DMS114 treated with DMSO at 0.1 percent for 48 hours (cell line): ENCODE measurements around the gene IFT80.
A peak's percentile ranks its signal among the peaks of the same experiment; 100 is the strongest.

Source experiments
- DNase-seq: peaks from one replicate; lab custom pipeline; 2025; ENCODE audit not compliant: unreplicated experiment; lab: John Stamatoyannopoulos, UW

Gene IFT80

DNA sequence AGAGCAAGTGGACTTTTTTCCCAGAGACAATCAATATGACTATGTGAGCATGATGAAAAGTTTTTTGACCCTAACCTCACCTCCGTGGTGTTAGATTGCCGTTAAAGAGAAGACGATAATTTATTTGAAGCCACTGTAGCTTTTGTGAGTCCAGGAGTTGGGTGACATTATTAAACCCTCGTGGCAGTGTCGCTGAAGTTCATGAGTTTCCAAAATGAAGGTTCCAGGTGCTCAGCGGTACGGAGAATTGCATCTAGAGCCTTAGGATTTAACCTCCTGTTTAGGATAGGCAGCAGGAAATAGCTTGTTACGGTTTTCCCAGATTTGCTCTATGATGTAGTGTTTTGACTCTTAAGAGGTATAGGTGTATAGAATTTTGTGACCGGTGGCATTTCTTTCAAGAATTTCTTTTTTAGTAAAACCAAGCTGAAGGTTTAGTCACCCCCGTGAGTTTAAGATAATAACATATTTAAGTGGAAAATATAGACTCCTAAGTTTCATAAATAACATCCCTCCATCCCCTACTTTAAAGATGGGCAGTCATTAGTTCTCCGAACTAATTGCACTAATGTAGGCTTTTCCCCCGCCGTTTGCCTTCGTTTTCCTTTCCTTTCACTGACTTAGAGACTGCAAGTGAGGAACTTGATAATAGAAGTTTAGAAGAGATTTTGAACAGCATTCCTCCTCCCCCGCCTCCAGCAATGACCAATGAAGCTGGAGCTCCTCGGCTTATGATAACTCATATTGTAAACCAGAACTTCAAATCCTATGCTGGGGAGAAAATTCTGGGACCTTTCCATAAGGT lies 2.5 kb upstream of the IFT80 start:
- peak; percentile 24 for DNase-seq

DNA sequence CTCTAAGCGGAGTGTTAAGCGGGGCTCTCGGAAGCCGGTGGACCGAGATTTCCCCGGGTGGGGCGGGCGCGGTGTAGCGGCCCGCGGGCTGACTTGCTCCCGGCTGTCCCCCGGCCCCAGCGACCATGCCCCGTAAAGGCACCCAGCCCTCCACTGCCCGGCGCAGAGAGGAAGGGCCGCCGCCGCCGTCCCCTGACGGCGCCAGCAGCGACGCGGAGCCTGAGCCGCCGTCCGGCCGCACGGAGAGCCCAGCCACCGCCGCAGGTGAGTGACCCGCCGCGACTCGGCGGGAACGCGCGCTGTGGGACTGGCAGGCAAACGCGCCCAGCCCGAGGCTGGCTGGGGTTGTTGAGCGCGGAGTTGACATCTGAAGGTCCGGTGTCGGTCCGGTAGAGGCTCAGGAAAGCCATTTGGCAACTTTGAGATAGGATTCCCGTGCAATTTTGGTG lies 1.7 kb upstream of the IFT80 start:
- DNase-seq: no peak

DNA sequence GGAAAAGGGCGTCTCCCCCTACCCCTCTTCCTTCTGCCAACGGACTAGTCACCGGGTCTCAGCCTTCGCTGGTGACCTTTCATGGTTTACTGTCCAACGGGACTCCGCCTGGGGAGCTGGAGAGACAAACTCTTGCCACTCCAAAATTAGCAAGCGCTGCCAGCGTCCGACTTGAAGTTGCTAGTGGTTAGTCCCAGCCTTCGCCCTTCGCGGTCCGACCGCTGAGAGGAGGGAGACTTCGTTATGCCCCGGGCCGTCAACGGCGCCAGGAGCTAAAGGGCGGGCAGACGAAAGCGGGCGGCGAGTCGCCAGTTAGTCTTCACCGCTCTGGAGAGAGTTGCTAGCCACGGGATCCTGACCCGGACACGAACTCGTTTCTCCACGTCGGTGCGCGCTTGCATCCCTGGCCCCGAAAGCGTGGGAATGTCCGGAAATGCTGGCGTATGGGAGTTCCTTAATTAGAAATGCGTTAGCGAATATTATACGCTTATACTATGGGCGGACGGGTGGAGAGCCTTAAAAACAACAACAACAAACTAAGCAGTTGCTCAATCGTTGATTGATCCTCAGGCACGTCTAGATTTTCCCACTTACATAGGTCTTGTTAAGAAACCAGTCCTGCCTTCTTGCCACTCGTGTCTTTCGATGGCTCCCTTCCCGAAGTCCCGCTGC lies 1.1 kb upstream of the IFT80 start:
- no peak for DNase-seq

DNA sequence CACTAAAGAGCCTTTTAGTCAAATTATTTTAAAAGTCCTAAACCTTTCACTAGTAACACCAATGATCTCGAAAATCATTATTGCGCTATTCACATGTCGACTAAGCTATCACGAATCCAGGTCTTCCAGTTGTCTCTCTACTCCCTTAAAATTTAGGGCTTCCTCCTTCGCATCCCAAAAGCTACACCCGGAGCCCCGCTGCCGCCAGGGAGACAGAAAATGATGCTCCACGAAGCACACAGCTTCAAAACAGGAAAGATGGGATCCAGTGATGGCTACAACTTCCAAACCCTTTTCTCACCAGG lies 253 bp downstream of the IFT80 start:
- DNase-seq: no peak

DNA sequence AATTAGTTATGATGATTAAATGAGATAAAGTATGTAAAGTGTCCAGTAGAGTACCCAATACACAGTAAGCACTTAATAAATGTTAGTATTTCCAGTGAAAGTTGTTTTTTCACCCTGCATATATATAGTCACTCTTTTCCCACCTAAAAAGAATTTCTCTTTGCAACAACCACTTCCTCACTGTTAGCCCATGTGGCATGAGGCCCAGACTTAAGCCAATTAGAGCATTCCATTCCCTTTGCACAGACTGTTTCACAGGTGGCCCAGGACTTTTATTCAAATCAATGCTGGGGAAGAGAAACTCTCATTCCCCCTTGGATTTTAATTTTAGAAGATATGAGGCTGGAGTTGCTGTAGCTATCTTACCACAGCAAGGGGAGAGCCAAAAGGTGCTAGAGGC lies 3.7 kb downstream of the IFT80 start:
- DNase-seq: no peak

DNA sequence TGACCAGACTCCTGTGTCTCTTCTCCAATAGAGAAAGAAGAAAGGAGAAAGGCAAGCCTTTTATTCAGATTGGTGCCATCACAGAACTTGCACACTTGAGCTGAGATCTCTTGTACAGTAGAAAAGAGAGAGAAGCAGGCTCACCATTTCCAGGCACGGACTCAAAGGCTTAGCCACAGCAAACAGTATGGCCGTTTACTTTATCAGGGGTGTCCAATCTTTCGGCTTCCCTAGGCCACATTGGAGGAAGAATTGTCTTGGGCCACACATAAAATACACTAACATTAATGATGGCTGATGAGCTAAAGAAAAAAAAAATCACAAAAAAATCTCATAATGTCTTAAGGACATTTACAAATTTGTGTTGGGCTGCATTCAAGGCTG lies 5.0 kb downstream of the IFT80 start:
- DNase-seq: no peak

DNA sequence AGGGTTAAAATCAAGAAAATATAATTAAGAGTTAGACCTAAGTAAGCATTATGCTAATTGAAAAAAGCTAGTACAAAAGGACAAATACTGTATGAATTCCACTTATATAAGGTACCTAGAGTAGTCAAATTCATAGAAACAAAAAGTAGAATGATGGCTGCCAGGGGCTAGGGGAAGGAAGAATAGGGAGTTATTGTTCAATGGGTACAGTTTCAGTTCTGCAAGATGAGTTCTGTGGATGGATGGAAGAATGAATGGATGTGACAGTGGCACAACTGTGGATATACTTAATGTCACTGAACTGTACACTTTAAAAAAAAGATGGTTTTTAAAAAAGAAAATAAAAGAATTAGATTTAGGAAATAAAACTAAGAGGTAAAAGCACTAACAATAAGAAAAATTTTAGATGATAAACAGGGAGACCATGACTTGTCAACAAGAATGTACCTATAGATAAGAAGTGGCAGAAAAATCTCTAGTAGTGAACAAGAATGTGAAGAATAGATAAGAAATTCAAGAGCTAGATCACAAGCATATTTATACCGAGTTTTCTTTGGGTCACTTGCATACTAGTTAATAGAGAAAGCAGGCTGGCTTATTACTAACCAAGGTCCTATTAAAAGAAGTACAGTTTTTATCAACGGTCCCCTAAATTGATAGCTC lies 5.5 kb downstream of the IFT80 start:
- DNase-seq: no peak

DNA sequence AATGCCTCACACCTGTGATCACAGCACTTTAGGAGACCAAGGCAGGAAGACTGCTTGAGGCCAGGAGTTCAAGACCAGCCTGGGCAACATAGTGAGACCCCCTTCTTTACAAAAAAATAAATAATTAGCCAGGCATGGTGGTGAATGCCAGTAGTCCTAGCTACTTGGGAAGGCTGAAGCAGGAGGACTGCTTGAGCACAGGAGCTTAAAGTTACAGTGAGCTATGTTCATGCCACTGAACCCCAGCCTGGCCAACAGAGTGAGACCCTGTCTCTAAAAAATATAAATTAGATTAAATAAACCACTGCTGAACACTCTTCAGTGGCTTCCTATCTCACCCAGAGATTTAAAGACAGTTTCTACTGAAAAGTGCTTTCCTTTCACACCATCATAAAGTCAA lies 6.2 kb downstream of the IFT80 start:
- DNase-seq: no peak

DNA sequence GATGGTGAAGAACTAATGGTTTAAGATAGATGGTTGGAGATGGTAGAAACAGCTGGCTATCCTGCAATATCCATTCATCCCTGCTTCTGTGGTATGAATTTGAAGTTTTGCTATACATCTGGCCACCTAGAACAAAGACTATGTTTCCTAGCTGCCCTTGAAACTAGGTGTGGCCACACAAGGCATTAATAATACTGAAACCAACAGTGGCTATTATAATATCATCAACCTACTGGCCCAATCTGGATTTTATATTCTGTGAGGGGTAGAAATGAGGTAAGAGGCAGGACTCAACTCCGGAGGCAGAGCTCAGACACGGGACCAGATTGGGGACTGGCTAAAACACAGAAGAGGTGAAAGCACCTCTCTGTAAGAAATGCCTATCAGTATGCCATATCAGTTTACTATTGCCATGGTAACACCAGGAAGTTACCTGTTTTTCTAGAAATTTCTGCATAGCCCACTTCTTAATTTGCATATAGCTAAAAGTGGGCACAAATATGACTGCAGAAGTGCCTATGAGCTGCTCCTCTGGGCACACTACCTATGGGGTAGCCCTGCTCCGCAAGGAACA lies 8.4 kb downstream of the IFT80 start:
- DNase-seq: no peak

DNA sequence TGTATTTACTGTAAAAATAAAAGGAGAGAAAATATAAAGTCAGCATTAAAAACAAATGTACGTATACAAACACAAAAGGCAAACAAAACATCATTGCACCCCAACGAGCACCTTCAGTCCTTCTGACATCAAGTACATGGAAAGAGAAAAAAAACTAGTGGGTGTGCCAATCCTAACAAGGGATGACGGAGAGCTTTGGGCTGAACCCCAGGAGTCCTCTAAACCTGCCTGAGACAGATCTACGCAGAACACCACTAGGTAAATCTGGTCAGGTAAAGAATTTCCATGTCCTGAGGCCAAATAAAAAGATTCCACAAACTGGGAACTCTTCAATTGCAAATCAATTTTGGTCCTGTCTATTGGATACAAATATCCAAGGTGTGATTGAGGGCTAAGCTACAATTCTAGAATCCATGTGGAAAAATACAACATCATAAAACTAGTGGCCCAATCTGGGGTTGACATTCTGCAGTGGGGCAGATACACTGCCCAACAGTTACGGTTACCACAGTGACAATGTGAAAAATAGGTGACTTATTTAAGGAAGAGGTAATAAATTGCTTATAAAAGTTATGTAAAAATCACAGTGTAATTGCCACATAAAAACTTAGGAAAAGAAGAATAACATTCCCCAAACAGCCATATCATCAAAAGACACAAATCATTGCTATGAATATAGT lies 14.2 kb downstream of the IFT80 start:
- no peak for DNase-seq

DNA sequence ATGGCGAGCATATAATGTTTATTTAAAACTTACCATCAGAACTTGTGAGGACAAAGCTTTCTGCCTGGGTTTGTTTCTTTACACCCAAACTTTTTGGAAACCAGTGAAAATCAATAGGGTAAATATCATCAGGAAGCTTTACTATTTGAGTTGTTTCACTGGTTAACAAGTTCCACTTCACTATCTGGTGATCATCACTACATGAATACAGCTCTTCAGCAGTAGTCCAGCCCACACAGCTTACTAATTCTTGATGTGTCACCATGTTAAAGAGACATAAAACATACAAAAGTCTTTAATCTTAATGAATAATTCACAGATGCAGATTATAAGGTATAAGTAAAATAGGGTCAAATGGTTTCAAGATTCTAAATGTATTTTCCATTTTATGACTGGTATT lies 17.6 kb downstream of the IFT80 start:
- no peak for DNase-seq

DNA sequence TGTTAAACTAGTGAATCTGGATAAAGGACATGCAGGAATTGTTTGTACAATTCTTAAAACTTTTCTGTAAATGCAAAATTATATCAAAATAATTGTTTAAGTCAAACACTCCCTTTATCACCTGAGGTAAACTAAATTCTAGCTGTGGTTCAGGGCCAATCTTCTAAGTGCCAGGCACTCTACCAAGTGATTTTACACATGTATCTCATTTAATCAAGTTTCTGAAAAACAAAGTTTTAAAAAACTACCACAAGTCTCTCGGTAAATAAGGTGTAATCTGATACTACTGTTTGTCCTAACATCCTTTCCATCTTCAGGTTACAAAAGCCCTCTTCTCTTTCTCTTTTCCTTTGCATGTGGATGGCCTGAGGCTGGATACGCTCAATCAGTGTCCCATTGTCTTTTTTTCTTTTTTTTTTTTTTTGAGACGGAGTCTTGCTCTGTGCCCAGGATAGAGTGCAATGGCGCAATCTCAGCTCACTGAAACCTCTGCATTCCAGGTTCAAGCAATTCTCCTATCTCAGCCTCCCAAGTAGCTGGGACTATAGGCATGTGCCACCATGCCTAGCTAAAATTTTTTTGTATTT lies 19.3 kb downstream of the IFT80 start:
- no peak for DNase-seq

DNA sequence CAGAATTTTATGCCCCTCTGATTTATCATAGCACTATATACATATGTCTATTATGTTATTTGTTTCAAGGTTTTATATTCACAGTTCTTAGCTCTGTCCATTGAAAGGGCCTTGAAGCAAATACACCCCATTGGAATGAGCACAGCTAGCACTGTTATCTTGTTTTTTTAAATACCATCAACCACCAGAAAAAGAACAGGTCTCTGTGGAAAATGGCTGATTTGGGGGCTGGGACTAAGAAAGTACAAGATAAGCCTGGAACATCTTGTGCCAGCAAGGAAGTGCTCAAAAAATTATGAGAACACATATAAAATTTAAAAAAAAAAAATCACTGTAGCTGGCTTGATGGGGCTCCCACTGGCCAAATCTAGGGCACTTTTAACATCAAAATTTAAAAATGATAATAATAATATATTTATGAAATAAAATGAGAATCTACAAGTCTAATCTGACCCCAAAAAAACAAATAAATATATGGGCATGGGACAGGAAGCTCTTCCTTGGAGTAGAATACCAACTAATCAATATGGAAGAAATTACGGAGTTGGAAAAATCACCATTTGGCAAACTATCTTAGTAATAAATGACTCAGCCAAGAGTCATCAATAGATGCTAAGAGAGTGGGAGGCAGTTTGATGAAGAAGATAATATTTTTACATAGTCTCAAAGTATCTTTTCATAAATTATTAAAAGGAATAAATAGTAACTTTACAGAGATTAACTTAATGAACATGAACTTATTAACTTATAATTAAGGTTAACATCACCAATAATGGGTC lies 20.5 kb downstream of the IFT80 start:
- no peak for DNase-seq

DNA sequence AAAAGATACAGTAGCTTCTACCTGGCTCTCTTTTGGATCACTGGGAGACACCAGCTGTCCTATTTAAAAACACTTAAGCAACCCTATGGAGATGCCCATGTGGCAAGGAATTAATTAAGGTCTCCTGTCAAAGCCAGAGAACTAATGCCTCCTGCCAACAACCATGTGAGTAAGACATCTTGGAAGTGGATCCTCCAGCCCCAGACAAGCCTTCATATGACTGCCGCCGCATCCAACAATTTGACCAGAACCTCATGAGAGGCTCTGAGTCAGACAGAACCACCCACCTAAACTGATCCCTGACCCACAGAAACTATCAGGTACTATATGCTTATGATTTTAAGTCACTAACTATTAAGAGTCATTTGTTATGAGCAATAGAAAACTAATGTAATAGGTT lies 22.3 kb downstream of the IFT80 start:
- DNase-seq: no peak

DNA sequence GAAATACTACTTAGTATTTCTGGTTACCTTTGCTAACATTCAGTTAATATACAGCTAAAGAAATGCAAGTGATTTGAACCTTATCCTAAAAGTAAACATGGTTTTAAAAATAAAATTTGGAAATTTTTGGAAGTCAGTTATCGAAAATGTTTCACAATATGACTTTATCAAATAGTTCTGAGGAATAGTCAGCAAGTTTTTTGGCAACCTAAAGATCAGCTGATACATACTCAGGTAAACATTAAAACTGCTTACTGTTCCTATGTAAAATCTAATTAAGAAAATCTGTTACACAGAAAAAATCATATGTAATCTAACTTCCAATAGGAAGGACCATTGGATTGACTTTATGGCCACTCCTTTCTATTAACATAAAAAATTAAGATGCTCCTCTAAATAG lies 24.1 kb downstream of the IFT80 start:
- no peak for DNase-seq

DNA sequence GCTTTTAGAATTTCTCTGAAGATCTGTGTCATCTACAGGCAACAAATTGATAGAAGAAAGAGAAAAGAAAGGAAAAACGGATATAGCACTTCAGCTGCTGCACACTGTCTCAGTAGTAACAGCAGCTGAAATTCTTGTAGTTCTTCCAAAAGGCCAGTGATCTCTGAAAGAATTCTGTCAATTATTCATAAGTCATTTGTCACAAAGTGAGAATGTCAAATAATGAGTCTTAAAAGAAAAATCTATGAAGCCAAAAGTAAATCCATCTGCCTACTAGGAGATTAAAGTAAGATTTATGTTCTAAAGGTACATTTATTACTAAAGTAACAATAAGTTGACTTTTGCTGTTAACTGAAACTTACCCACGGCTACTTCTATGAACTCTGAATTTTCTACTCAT lies 24.6 kb downstream of the IFT80 start:
- DNase-seq: no peak

DNA sequence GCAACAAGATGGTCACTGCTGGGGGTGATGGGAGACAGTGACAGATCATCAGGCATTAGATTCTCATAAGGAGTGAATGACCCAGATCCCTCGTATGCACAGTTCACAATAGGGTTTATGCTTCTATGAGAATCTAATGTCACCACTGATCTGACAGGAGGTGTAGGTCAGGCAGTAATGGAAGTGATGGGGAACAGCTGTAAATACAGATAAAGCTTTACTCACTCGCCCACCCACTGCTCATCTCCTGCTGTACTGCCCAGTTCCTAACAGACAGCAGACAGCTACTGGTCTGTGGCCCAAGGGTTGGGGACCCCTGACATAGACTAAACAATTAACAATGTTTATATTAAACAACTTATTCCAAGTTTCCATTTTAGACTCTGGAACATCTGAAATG lies 25.4 kb downstream of the IFT80 start:
- DNase-seq: no peak

DNA sequence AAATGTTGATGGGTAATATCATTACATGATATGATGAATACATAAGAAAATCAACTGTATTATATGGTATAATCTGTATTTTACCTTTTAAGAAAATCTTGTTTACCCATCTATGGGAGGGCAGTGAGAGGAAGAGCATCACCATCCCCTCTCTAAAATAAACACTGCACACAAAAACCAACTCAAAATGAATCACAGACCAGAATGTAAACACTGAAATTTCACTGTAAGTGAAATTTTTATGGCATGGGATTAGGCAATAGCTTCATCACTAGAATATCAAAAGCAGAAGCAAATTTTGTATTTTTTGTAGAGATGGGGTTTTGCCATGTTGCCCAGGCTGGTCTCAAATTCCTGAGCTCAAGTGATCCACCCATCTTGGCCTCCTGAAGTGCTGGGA lies 26.2 kb downstream of the IFT80 start:
- DNase-seq: no peak

DNA sequence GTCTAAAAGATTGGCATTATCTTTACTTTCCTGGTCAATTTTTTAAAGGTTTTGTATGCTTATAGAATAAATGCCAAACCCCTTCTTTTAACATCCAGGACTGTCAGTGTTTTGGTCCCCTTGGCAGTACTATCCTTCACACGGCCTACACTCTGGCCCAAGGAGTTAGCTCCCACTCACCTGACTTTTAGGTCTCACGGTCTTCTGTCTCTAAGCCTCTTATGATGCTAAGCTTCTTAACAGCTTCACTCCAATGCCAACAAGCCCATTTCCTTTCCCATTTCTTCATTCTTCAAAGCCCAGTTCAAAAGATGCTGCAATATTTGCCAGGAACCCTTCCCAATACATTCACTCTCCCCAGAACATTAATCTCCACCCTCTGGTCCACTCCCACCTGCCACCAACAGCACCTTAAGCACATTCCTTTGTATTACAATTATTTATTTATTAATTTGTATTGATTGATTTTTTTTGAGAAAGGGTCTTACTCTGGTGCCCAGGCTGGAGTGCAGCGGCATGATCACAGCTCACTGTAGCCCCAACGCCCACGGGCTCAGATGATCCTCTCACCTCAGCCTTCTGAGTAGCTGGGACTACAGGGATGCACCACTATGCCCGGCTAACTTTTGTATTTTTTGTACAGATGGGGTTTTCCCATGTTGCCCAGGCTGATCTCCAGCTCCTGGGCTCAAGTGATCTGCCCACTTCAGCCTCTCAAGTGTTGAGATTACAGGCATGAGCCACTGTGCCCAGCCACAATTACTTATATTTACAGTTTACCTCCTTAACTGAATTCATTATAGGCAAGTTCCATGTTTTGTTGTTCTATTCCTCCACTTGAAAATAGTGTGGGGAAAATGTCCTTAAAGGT lies 27.8 kb downstream of the IFT80 start:
- no peak for DNase-seq
